GM18519 (cell line): ENCODE measurements around the gene GPATCH4.
"Not testable (repeated sequence)": the region's sequence is repeated elsewhere in the genome, so short reads cannot be mapped to it uniquely, and the experiment has no call there.

Experiments
- ATAC-seq: cut with Tn5 transposase; IDR thresholded peaks from one replicate; pipeline ENCODE4 v1.9.1; 2021; ENCODE audit warnings: mild to moderate bottlenecking, moderate library complexity; ENCODE audit not compliant: unreplicated experiment, low FRiP score

GPATCH4 gene

GRCh38 chr1:156627313-156627880 lies 26.1 kb upstream of the GPATCH4 start:
- no peak for ATAC-seq

GRCh38 chr1:156626079-156626438 lies 24.8 kb upstream of the GPATCH4 start:
- ATAC-seq: no peak

- no peak for ATAC-seq
These were observed 24.3 kb upstream of the GPATCH4 start for GRCh38 chr1:156625436-156626078.

GRCh38 chr1:156624814-156625435 lies 23.6 kb upstream of the GPATCH4 start:
- ATAC-seq: no peak

GRCh38 chr1:156623946-156624813 lies 22.9 kb upstream of the GPATCH4 start:
- no peak for ATAC-seq

- ATAC-seq: no peak
These were observed 21.5 kb upstream of the GPATCH4 start for GRCh38 chr1:156622581-156623297.

GRCh38 chr1:156619582-156619955 lies 18.3 kb upstream of the GPATCH4 start:
- ATAC-seq: no peak

- no peak for ATAC-seq
These were observed 17.7 kb upstream of the GPATCH4 start, which contains the start of gene HAPLN2 for GRCh38 chr1:156618853-156619581. TSS of gene HAPLN2 (plus strand) at chr1:156619415. CDS start at chr1:156623491, 4,076 bp downstream.

GRCh38 chr1:156616463-156616862 lies 15.2 kb upstream of the GPATCH4 start:
- ATAC-seq: no peak

- no peak for ATAC-seq
These were observed 14.7 kb upstream of the GPATCH4 start for GRCh38 chr1:156615946-156616345.

GRCh38 chr1:156612666-156613065 lies 11.4 kb upstream of the GPATCH4 start:
- ATAC-seq: no peak

- not testable (repeated sequence) for ATAC-seq
These were observed 8.8 kb upstream of the GPATCH4 start for GRCh38 chr1:156610072-156610471.

- ATAC-seq: no peak
These were observed 7.7 kb upstream of the GPATCH4 start for GRCh38 chr1:156608981-156609380.

- peak; percentile 68 for ATAC-seq
These were observed 6.9 kb upstream of the GPATCH4 start for GRCh38 chr1:156608036-156608674.

GRCh38 chr1:156607344-156607743 lies 6.1 kb upstream of the GPATCH4 start:
- not testable (repeated sequence) for ATAC-seq

- ATAC-seq: no peak
These were observed 1.3 kb upstream of the GPATCH4 start for GRCh38 chr1:156602557-156602993.

- no peak for ATAC-seq
These were observed 613 bp upstream of the GPATCH4 start for GRCh38 chr1:156601892-156602291.

- no peak for ATAC-seq
These were observed 552 bp downstream of the GPATCH4 start for GRCh38 chr1:156600733-156601121.

- no peak for ATAC-seq
These were observed 1.5 kb downstream of the GPATCH4 start for GRCh38 chr1:156599811-156600210.
